WTC11 (cell line): Measurements from ENCODE around the gene HAPLN3.

Source experiments
- ESRRA ChIP-seq: sonication (generic); formaldehyde crosslinking; IDR thresholded peaks from 2 replicates; pipeline ENCODE4 v1.8.1; 2022; ENCODE audit warnings: mild to moderate bottlenecking, missing genetic modification reagents, borderline replicate concordance
- FOXJ3 ChIP-seq: sonication (generic); formaldehyde crosslinking; IDR thresholded peaks from 2 replicates; pipeline ENCODE4 v1.9.0; 2021; ENCODE audit warnings: missing genetic modification reagents, mild to moderate bottlenecking, borderline replicate concordance
- FOXK1 ChIP-seq: sonication (generic); formaldehyde crosslinking; IDR thresholded peaks from 2 replicates; pipeline ENCODE4 v1.8.0; 2022; ENCODE audit warnings: mild to moderate bottlenecking, moderate library complexity, missing genetic modification reagents
- GABPB1 ChIP-seq: sonication (generic); formaldehyde crosslinking; IDR thresholded peaks from 2 replicates; pipeline ENCODE4 v1.8.1; 2023; ENCODE audit warnings: mild to moderate bottlenecking, missing genetic modification reagents
- IRF2 ChIP-seq: sonication (generic); formaldehyde crosslinking; IDR thresholded peaks from 2 replicates; pipeline ENCODE4 v1.8.0; 2022; ENCODE audit warnings: low read depth, missing genetic modification reagents, borderline replicate concordance
- RELA ChIP-seq: sonication (generic); formaldehyde crosslinking; IDR thresholded peaks from 2 replicates; pipeline ENCODE4 v1.8.1; 2022; ENCODE audit warnings: missing genetic modification reagents, mild to moderate bottlenecking, borderline replicate concordance
- SP1 ChIP-seq: sonication (generic); formaldehyde crosslinking; conservative IDR thresholded peaks from 2 replicates; pipeline ENCODE4 v1.8.1; 2022; ENCODE audit warnings: missing genetic modification reagents
- TF ChIP-seq, protein P1 (sequence below): fragments of 200-600 bp; IDR thresholded peaks from 2 replicates; pipeline ENCODE4 v1.8.0; 2022; ENCODE audit warnings: antibody characterized with exemption
- TF ChIP-seq, protein P2 (sequence below): sonication (generic); formaldehyde crosslinking; IDR thresholded peaks from 2 replicates; pipeline ENCODE4 v1.8.0; 2022; ENCODE audit warnings: mild to moderate bottlenecking, missing genetic modification reagents
- TF ChIP-seq, protein P3 (sequence below): sonication (generic); formaldehyde crosslinking; IDR thresholded peaks from 2 replicates; pipeline ENCODE4 v1.8.0; 2022; ENCODE audit warnings: mild to moderate bottlenecking, missing genetic modification reagents
- TF ChIP-seq, protein P4 (sequence below): sonication (generic); formaldehyde crosslinking; IDR thresholded peaks from 2 replicates; pipeline ENCODE4 v1.8.1; 2023; ENCODE audit warnings: mild to moderate bottlenecking, missing genetic modification reagents, moderate library complexity

DNA sequence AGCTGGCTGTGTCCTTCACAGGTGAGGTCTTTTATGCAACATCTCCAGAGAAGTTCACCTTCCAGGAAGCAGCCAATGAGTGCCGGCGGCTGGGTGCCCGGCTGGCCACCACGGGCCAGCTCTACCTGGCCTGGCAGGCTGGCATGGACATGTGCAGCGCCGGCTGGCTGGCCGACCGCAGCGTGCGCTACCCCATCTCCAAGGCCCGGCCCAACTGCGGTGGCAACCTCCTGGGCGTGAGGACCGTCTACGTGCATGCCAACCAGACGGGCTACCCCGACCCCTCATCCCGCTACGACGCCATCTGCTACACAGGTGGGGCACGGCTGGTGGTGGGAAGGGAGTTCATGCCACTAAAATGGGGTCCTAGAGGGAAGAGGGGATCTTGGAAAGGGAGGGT lies 52.0 kb downstream of the HAPLN3 start:
- TF ChIP-seq, protein P1, sequence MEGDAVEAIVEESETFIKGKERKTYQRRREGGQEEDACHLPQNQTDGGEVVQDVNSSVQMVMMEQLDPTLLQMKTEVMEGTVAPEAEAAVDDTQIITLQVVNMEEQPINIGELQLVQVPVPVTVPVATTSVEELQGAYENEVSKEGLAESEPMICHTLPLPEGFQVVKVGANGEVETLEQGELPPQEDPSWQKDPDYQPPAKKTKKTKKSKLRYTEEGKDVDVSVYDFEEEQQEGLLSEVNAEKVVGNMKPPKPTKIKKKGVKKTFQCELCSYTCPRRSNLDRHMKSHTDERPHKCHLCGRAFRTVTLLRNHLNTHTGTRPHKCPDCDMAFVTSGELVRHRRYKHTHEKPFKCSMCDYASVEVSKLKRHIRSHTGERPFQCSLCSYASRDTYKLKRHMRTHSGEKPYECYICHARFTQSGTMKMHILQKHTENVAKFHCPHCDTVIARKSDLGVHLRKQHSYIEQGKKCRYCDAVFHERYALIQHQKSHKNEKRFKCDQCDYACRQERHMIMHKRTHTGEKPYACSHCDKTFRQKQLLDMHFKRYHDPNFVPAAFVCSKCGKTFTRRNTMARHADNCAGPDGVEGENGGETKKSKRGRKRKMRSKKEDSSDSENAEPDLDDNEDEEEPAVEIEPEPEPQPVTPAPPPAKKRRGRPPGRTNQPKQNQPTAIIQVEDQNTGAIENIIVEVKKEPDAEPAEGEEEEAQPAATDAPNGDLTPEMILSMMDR, result no peak
- TF ChIP-seq RELA (no peak), FOXJ3 (CRISPR knock-in tag) (no peak), FOXK1 (CRISPR knock-in tag) (no peak), GABPB1 (CRISPR knock-in tag) (no peak), IRF2 (CRISPR knock-in tag) (no peak), ESRRA (CRISPR knock-in tag) (no peak), SP1 (CRISPR knock-in tag) (no peak)
- TF ChIP-seq, protein P2, sequence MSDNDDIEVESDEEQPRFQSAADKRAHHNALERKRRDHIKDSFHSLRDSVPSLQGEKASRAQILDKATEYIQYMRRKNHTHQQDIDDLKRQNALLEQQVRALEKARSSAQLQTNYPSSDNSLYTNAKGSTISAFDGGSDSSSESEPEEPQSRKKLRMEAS (CRISPR knock-in tag), result no peak
- TF ChIP-seq, protein P3, sequence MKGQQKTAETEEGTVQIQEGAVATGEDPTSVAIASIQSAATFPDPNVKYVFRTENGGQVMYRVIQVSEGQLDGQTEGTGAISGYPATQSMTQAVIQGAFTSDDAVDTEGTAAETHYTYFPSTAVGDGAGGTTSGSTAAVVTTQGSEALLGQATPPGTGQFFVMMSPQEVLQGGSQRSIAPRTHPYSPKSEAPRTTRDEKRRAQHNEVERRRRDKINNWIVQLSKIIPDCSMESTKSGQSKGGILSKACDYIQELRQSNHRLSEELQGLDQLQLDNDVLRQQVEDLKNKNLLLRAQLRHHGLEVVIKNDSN (CRISPR knock-in tag), result no peak
- TF ChIP-seq, protein P4, sequence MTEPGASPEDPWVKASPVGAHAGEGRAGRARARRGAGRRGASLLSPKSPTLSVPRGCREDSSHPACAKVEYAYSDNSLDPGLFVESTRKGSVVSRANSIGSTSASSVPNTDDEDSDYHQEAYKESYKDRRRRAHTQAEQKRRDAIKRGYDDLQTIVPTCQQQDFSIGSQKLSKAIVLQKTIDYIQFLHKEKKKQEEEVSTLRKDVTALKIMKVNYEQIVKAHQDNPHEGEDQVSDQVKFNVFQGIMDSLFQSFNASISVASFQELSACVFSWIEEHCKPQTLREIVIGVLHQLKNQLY (CRISPR knock-in tag), result no peak
